ENCODE data around the gene ELL.

- no peak for TF ChIP-seq CTCF (conservative IDR thresholded peaks at IDR 0.05)
- TF ChIP-seq EZH2 (IDR thresholded peaks at IDR 0.05; ENCODE audit: low read depth), result no peak
Observed at GRCh38 chr19:18538115-18538514, 16.2 kb upstream of the ELL start.
